BLaER1 treated with 17β-estradiol and CSF1 and Interleukin-3, amounts not matched to agents 10 nM and 100 nM (cell line): ENCODE results near the gene TNRC6A.
"Not testable (repeated sequence)": the region's sequence is repeated elsewhere in the genome, so short reads cannot be mapped to it uniquely, and the experiment has no call there.

Source experiments
- H3K27ac ChIP-seq, 11 experiments: shearing (Covaris generic); formaldehyde crosslinking; 2 replicates each; pipeline ENCODE4 v1.8.1; 2022
- H3K27me3 ChIP-seq, 11 experiments: shearing (Covaris generic); formaldehyde crosslinking; 2 replicates each; pipeline ENCODE4 v1.8.1; 2022
- H3K36me3 ChIP-seq, 11 experiments: shearing (Covaris generic); formaldehyde crosslinking; 2 replicates each; pipeline ENCODE4 v1.8.1; 2022
- H3K4me1 ChIP-seq, 10 experiments: shearing (Covaris generic); formaldehyde crosslinking; 2 replicates each; pipeline ENCODE4 v1.8.1; 2022
- H3K4me2 ChIP-seq, 11 experiments: shearing (Covaris generic); formaldehyde crosslinking; 2 replicates each; pipeline ENCODE4 v1.8.1; 2022
- H3K4me3 ChIP-seq, 10 experiments: shearing (Covaris generic); formaldehyde crosslinking; 2 replicates each; pipeline ENCODE4 v1.8.1; 2022
- H3K9ac ChIP-seq, 11 experiments: shearing (Covaris generic); formaldehyde crosslinking; 2 replicates each; pipeline ENCODE4 v1.8.1; 2022
- H3K9me3 ChIP-seq, 11 experiments: shearing (Covaris generic); formaldehyde crosslinking; replicated peaks in 1 of 11; 2 replicates each; pipeline ENCODE4 v1.8.1; 2022
- H4K20me1 ChIP-seq, 11 experiments: shearing (Covaris generic); formaldehyde crosslinking; 2 replicates each; pipeline ENCODE4 v1.8.1; 2022
- Cebpa-rat ChIP-seq, 11 experiments: shearing (Covaris generic); IDR thresholded peaks; 2 replicates each; pipeline ENCODE4 v1.8.1; 2022

The TNRC6A gene

DNA sequence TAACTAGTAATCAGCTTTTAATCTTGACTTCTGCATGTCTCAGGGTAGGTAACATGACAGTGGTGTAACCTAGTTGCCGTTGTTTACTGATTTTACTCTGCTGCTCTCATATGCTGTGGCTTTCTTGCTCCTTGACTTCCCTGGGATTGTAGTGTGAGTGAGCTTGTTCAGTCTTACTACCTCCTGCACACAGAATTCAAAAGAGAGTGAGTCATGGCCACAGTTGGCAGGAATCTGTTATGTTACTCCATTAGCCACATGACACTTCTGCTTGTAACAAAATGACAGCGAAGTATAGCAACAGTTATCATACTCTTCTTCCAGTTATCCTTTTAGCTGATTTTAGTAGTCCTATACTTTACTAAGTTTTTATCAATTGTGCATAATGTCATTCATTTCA is 18.8 kb downstream of the TNRC6A start:
- peaks cover 0 to 60% (median 22%) of the 10 kb centered on the region in 10 experiments; a peak in 17 of 20 replicates for H3K4me1 ChIP-seq
- peaks cover 9 to 65% (median 46%) of the 10 kb centered on the region in 11 experiments; a peak in 19 of 22 replicates for H3K36me3 ChIP-seq
- TF ChIP-seq Cebpa-rat (IDR thresholded peaks at IDR 0.05), result no peak
- H3K4me3 ChIP-seq, result no peak overlapping the region
- H3K9ac ChIP-seq, result no peak overlapping the region
- peaks cover 86 to 100% (median 100%) of the 10 kb centered on the region in 11 experiments for H4K20me1 ChIP-seq
- no peaks in the 10 kb centered on the region for H3K9me3 ChIP-seq
- no peak overlapping the region for H3K27ac ChIP-seq
- peak overlapping the region in 4 of 11 experiments; percentile 17 to 59 (median 38); a peak in 6 of 22 replicates for H3K4me2 ChIP-seq
- H3K27me3 ChIP-seq, result no peaks in the 10 kb centered on the region

GRCh38 chr16:24749310-24749709 is 19.9 kb downstream of the TNRC6A start:
- Histone ChIP-seq H3K27ac (no peak overlapping the region), H3K4me2 (peak overlapping the region in 6 of 11 experiments; percentile 3 to 59 (median 7); a peak in 3 of 22 replicates), H3K36me3 (peaks cover 9 to 54% (median 41%) of the 10 kb centered on the region in 11 experiments; a peak in 18 of 22 replicates), H3K4me3 (no peak overlapping the region), H3K4me1 (peaks cover 0 to 52% (median 22%) of the 10 kb centered on the region in 10 experiments; a peak in 18 of 20 replicates), H3K9me3 (no peaks in the 10 kb centered on the region), H3K9ac (no peak overlapping the region), H3K27me3 (no peaks in the 10 kb centered on the region), H4K20me1 (peaks cover 83 to 100% (median 100%) of the 10 kb centered on the region in 11 experiments)
- no peak for TF ChIP-seq Cebpa-rat (IDR thresholded peaks at IDR 0.05)

DNA sequence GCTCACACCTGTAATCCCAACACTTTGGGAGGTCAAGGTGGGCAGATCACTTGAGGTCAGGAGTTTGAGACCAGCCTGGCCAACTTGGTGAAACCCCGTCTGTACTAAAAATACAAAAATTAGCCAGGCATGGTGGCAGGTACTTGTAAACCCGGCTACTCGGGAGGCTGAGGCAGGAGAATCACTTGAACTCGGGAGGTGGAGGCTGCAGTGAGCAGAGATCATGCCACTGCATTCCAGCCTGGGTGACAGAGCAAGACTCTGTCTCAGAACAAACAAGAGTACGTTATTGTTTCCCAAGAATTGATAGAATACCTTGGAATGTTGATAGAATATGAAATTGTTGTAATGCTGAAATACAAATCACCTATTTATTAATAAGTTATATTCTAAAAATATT is 20.4 kb downstream of the TNRC6A start:
- H3K9ac ChIP-seq, result not testable (repeated sequence)

GRCh38 chr16:24753000-24753399 is 23.5 kb downstream of the TNRC6A start:
- no peak overlapping the region for H3K4me2 ChIP-seq
- TF ChIP-seq Cebpa-rat (IDR thresholded peaks at IDR 0.05), result no peak
- peaks cover 11 to 34% (median 23%) of the 10 kb centered on the region in 11 experiments; a peak in 18 of 22 replicates for H3K36me3 ChIP-seq
- no peak overlapping the region for H3K4me3 ChIP-seq
- H4K20me1 ChIP-seq, result peaks cover 71 to 100% (median 100%) of the 10 kb centered on the region in 11 experiments
- no peak overlapping the region for H3K27ac ChIP-seq
- H3K27me3 ChIP-seq, result no peaks in the 10 kb centered on the region
- H3K9me3 ChIP-seq, result no peaks in the 10 kb centered on the region
- H3K9ac ChIP-seq, result no peak overlapping the region
- peaks cover 4 to 31% (median 16%) of the 10 kb centered on the region in 10 experiments for H3K4me1 ChIP-seq

More for the DNA sequence above, 20.4 kb downstream of the TNRC6A start:
- not testable (repeated sequence) for H3K4me2 ChIP-seq, H3K4me3 ChIP-seq, H3K27me3 ChIP-seq, H3K9me3 ChIP-seq, H3K27ac ChIP-seq
- H3K36me3 ChIP-seq, result peaks cover 9 to 53% (median 41%) of the 10 kb centered on the region in 11 experiments; a peak in 18 of 22 replicates
- peaks cover 0 to 47% (median 20%) of the 10 kb centered on the region in 10 experiments; a peak in 18 of 20 replicates for H3K4me1 ChIP-seq
- peaks cover 83 to 100% (median 100%) of the 10 kb centered on the region in 11 experiments for H4K20me1 ChIP-seq

GRCh38 chr16:24753437-24753836 is 24.0 kb downstream of the TNRC6A start:
- Histone ChIP-seq H3K27ac (no peak overlapping the region), H3K36me3 (peaks cover 16 to 39% (median 25%) of the 10 kb centered on the region in 11 experiments; a peak in 21 of 22 replicates), H3K9ac (no peak overlapping the region), H3K9me3 (no peaks in the 10 kb centered on the region), H4K20me1 (peaks cover 66 to 100% (median 100%) of the 10 kb centered on the region in 11 experiments), H3K27me3 (no peaks in the 10 kb centered on the region), H3K4me3 (no peak overlapping the region), H3K4me2 (no peak overlapping the region), H3K4me1 (peaks cover 0 to 30% (median 12%) of the 10 kb centered on the region in 10 experiments; a peak in 18 of 20 replicates)
- no peak for TF ChIP-seq Cebpa-rat (IDR thresholded peaks at IDR 0.05)

GRCh38 chr16:24754543-24754942 is 25.1 kb downstream of the TNRC6A start:
- TF ChIP-seq Cebpa-rat (IDR thresholded peaks at IDR 0.05), result no peak
- Histone ChIP-seq H3K9ac (no peak overlapping the region), H3K27ac (no peak overlapping the region), H3K9me3 (no peaks in the 10 kb centered on the region), H3K36me3 (peaks cover 23 to 41% (median 31%) of the 10 kb centered on the region in 11 experiments), H3K4me2 (no peak overlapping the region), H3K27me3 (no peaks in the 10 kb centered on the region), H3K4me3 (no peak overlapping the region), H3K4me1 (peaks cover 0 to 20% (median 6%) of the 10 kb centered on the region in 10 experiments; a peak in 13 of 20 replicates), H4K20me1 (peaks cover 61 to 100% (median 100%) of the 10 kb centered on the region in 11 experiments)

DNA sequence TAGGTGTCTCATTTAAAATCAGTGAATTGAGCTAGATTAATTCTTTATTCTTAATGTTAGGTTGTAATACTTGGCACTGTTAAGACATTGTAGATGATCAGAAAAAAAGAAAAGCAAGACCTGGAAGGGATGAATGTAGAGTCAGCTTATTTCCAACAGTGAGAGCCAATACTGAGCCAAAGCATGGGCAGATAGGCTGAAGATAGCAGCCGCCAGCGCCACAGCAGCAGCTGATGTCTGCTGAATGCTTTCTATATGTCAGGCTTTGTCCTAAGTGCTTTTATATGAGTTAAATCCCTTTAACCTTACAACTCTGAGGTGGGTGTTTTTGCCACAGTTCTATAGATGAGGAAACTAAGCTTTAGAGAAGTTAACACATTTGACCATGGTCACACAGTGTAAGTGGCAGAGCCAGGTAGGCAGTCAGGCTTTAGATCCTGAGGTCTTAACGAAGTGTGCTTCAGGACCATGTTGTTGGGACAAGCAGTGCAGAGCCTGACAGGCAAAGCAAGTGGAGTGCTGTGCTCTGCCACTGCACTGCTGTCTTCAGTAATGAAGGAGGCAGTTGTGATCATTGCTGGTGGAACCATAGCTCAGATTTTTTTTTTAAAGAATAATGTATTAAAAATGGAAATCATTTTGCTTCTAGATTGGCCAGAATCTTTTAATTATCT is 25.9 kb downstream of the TNRC6A start:
- no peak overlapping the region for H3K9ac ChIP-seq
- no peak for TF ChIP-seq Cebpa-rat (IDR thresholded peaks at IDR 0.05)
- H3K4me3 ChIP-seq, result no peak overlapping the region
- no peak overlapping the region for H3K27ac ChIP-seq
- no peaks in the 10 kb centered on the region for H3K9me3 ChIP-seq
- no peak overlapping the region for H3K4me2 ChIP-seq
- no peaks in the 10 kb centered on the region for H3K27me3 ChIP-seq
- H3K4me1 ChIP-seq, result peaks cover 0 to 20% (median 6%) of the 10 kb centered on the region in 10 experiments; a peak in 10 of 20 replicates
- H3K36me3 ChIP-seq, result peaks cover 28 to 49% (median 38%) of the 10 kb centered on the region in 11 experiments
- peaks cover 57 to 100% (median 97%) of the 10 kb centered on the region in 11 experiments for H4K20me1 ChIP-seq

- H3K9me3 ChIP-seq, result no peaks in the 10 kb centered on the region
- H3K4me2 ChIP-seq, result no peak overlapping the region
- peaks cover 44 to 66% (median 56%) of the 10 kb centered on the region in 11 experiments for H3K36me3 ChIP-seq
- no peak for TF ChIP-seq Cebpa-rat (IDR thresholded peaks at IDR 0.05)
- peaks cover 36 to 100% (median 90%) of the 10 kb centered on the region in 11 experiments for H4K20me1 ChIP-seq
- H3K9ac ChIP-seq, result no peak overlapping the region
- no peaks in the 10 kb centered on the region for H3K27me3 ChIP-seq
- H3K4me3 ChIP-seq, result no peak overlapping the region
- H3K27ac ChIP-seq, result no peak overlapping the region
- H3K4me1 ChIP-seq, result peaks cover 0 to 20% (median 6%) of the 10 kb centered on the region in 10 experiments; a peak in 11 of 20 replicates
Observed at GRCh38 chr16:24758373-24758772, 28.9 kb downstream of the TNRC6A start.

DNA sequence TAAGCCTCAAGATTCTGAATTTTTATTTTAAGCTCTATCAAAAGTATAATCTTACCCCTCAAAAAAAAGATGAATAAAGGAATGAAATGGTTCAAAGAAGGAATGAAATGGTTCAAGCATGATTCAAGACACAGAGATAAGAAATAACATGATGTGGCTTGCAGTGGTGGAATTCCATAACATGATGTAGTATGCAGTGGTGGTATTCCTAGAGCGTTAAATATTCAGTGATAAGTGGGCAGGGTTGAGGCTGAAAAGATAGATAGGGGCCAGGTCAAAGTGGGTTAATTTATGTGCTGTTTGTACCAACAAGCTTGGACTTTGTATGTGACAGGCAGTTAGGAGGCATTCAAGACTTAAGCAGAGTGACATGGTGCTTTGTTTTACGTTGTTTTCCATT is 29.6 kb downstream of the TNRC6A start:
- no peak overlapping the region for H3K9ac ChIP-seq
- peaks cover 47 to 72% (median 62%) of the 10 kb centered on the region in 11 experiments for H3K36me3 ChIP-seq
- H3K27ac ChIP-seq, result no peak overlapping the region
- peaks cover 31 to 98% (median 86%) of the 10 kb centered on the region in 11 experiments for H4K20me1 ChIP-seq
- peaks cover 0 to 20% (median 6%) of the 10 kb centered on the region in 10 experiments; a peak in 11 of 20 replicates for H3K4me1 ChIP-seq
- H3K4me2 ChIP-seq, result no peak overlapping the region
- no peak for TF ChIP-seq Cebpa-rat (IDR thresholded peaks at IDR 0.05)
- no peaks in the 10 kb centered on the region for H3K9me3 ChIP-seq
- no peaks in the 10 kb centered on the region for H3K27me3 ChIP-seq
- H3K4me3 ChIP-seq, result no peak overlapping the region
